Muscle layer of duodenum (tissue), 2 donors: ENCODE results near the gene TMEM44.
"Not testable (repeated sequence)": the region's sequence is repeated elsewhere in the genome, so short reads cannot be mapped to it uniquely, and the experiment has no call there.

ENCODE experiments used
- H3K27ac ChIP-seq: one replicate; pipeline ENCODE4 v1.7.0; 2013; ENCODE audit warnings: mild to moderate bottlenecking, low read length
- H3K27me3 ChIP-seq: one replicate; pipeline ENCODE4 v1.7.0; 2013; ENCODE audit warnings: low read depth, mild to moderate bottlenecking, control low read depth, low read length
- H3K36me3 ChIP-seq, 2 donors: one replicate each; pipeline ENCODE4 v1.7.0; 2013; ENCODE audit warnings: low read length in 2 of 2, control low read depth in 1 of 2, mild to moderate bottlenecking in 1 of 2; ENCODE audit not compliant: insufficient read depth in 2 of 2, control insufficient read depth in 1 of 2
- H3K4me1 ChIP-seq, 2 donors: one replicate each; pipeline ENCODE4 v1.7.0; 2013; ENCODE audit warnings: low read length in 2 of 2, mild to moderate bottlenecking in 2 of 2, control low read depth in 1 of 2, moderate library complexity in 1 of 2; ENCODE audit not compliant: insufficient read depth in 2 of 2, control insufficient read depth in 1 of 2
- H3K4me3 ChIP-seq, 2 donors: one replicate each; pipeline ENCODE4 v1.7.0; 2013; ENCODE audit warnings: low read length in 2 of 2, low read depth in 1 of 2, mild to moderate bottlenecking in 1 of 2
- H3K9me3 ChIP-seq, 2 donors: one replicate each; pipeline ENCODE4 v1.7.0; 2013; ENCODE audit warnings: low read length in 2 of 2, control low read depth in 1 of 2, mild to moderate bottlenecking in 1 of 2; ENCODE audit not compliant: control insufficient read depth in 1 of 2
- donor health status: healthy.

Gene TMEM44

GRCh38 chr3:194607592-194608389, 25.4 kb downstream of the TMEM44 start:
- H3K36me3 ChIP-seq = peaks cover 0 to 5% of the 10 kb centered on the region in 2 donors
- no peaks in the 10 kb centered on the region for H3K27me3 ChIP-seq

GRCh38 chr3:194606941-194607340, 26.3 kb downstream of the TMEM44 start:
- H3K27me3 ChIP-seq = no peaks in the 10 kb centered on the region
- peaks cover 0 to 5% of the 10 kb centered on the region in 2 donors for H3K36me3 ChIP-seq

More at GRCh38 chr3:194607592-194608389, 25.4 kb downstream of the TMEM44 start:
- H3K27ac ChIP-seq = no peak overlapping the region
- H3K9me3 ChIP-seq = no peaks in the 10 kb centered on the region
- no peaks in the 10 kb centered on the region for H3K4me1 ChIP-seq
- H3K4me3 ChIP-seq = no peak overlapping the region

GRCh38 chr3:194606163-194606562, 27.1 kb downstream of the TMEM44 start:
- no peaks in the 10 kb centered on the region for H3K9me3 ChIP-seq
- H3K27ac ChIP-seq = no peak overlapping the region
- H3K36me3 ChIP-seq = peaks cover 0 to 5% of the 10 kb centered on the region in 2 donors
- H3K27me3 ChIP-seq = no peaks in the 10 kb centered on the region
- no peak overlapping the region for H3K4me3 ChIP-seq
- no peaks in the 10 kb centered on the region for H3K4me1 ChIP-seq

More at GRCh38 chr3:194606941-194607340, 26.3 kb downstream of the TMEM44 start:
- Histone ChIP-seq H3K4me3 (no peak overlapping the region), H3K9me3 (no peaks in the 10 kb centered on the region), H3K27ac (no peak overlapping the region), H3K4me1 (no peaks in the 10 kb centered on the region)

GRCh38 chr3:194605314-194605713, 27.9 kb downstream of the TMEM44 start:
- not testable (repeated sequence) for H3K27me3 ChIP-seq, H3K4me1 ChIP-seq, H3K36me3 ChIP-seq, H3K4me3 ChIP-seq, H3K9me3 ChIP-seq, H3K27ac ChIP-seq

GRCh38 chr3:194604837-194605236, 28.4 kb downstream of the TMEM44 start:
- no peaks in the 10 kb centered on the region for H3K4me1 ChIP-seq
- H3K4me3 ChIP-seq = no peak overlapping the region
- H3K27ac ChIP-seq = no peak overlapping the region
- no peaks in the 10 kb centered on the region for H3K27me3 ChIP-seq
- H3K36me3 ChIP-seq = peaks cover 0 to 4% of the 10 kb centered on the region in 2 donors
- no peaks in the 10 kb centered on the region for H3K9me3 ChIP-seq

GRCh38 chr3:194604126-194604525, 29.1 kb downstream of the TMEM44 start:
- no peak overlapping the region for H3K27ac ChIP-seq
- no peaks in the 10 kb centered on the region for H3K36me3 ChIP-seq
- H3K4me1 ChIP-seq = no peaks in the 10 kb centered on the region
- H3K4me3 ChIP-seq = no peak overlapping the region
- no peaks in the 10 kb centered on the region for H3K27me3 ChIP-seq
- no peaks in the 10 kb centered on the region for H3K9me3 ChIP-seq

GRCh38 chr3:194602669-194603171, 30.5 kb downstream of the TMEM44 start:
- Histone ChIP-seq H3K36me3 (no peaks in the 10 kb centered on the region), H3K9me3 (no peaks in the 10 kb centered on the region), H3K4me1 (no peaks in the 10 kb centered on the region), H3K27me3 (no peaks in the 10 kb centered on the region), H3K27ac (no peak overlapping the region), H3K4me3 (no peak overlapping the region)

GRCh38 chr3:194598771-194599557, 34.3 kb downstream of the TMEM44 start:
- no peaks in the 10 kb centered on the region for H3K27me3 ChIP-seq
- H3K4me3 ChIP-seq = no peak overlapping the region
- no peaks in the 10 kb centered on the region for H3K9me3 ChIP-seq
- no peaks in the 10 kb centered on the region for H3K4me1 ChIP-seq
- no peaks in the 10 kb centered on the region for H3K36me3 ChIP-seq
- H3K27ac ChIP-seq = no peak overlapping the region

- Histone ChIP-seq H3K4me3 (no peak overlapping the region), H3K27ac (no peak overlapping the region), H3K36me3 (no peaks in the 10 kb centered on the region), H3K27me3 (no peaks in the 10 kb centered on the region), H3K9me3 (no peaks in the 10 kb centered on the region), H3K4me1 (peaks cover 0 to 5% of the 10 kb centered on the region in 2 donors)
These were observed 36.3 kb downstream of the TMEM44 start for GRCh38 chr3:194596906-194597305.

GRCh38 chr3:194592798-194593752, 40.1 kb downstream of the TMEM44 start:
- Histone ChIP-seq H3K27me3 (no peaks in the 10 kb centered on the region), H3K27ac (no peak overlapping the region), H3K9me3 (no peaks in the 10 kb centered on the region), H3K36me3 (peaks cover 0 to 3% of the 10 kb centered on the region in 2 donors), H3K4me1 (peaks cover 0 to 5% of the 10 kb centered on the region in 2 donors), H3K4me3 (no peak overlapping the region)
